OCI-LY7 (cell line): ENCODE results near the gene MRPS2. TPM values are rescaled to one million over a fixed set of nuclear protein-coding genes. Genes with fewer than 3 reads are reported as not detected.

Source experiments
- BruUV-seq: library from RNA; stranded (reverse); fragments of 400-500 nt; replicated peaks from 2 replicates; lab custom pipeline; 2021; lab: Mats Ljungman, UMichigan
- CTCF ChIA-PET: fragments of 300-600 bp; sonication (Branson Sonifier 250); formaldehyde crosslinking; loops from one replicate; lab custom pipeline; 2022; ENCODE audit warnings: antibody characterized with exemption; ENCODE audit not compliant: unreplicated experiment; lab: Charles Lee
- POLR2A ChIA-PET: fragments of 300-600 bp; sonication (Branson Sonifier 250); formaldehyde crosslinking; loops from one replicate; lab custom pipeline; 2022; ENCODE audit warnings: antibody characterized with exemption; lab: Charles Lee
- DNase-seq: peaks from one replicate; pipeline ENCODE4 v3.0.0-alpha.2; 2015; ENCODE audit warnings: low spot score
- H2AFZ ChIP-seq: fragments of 200-600 bp; sonication (generic), shearing (Covaris generic); 2 replicates; pipeline ENCODE4 v1.6.1; 2014; ENCODE audit warnings: mild to moderate bottlenecking, antibody characterized with exemption, low read length, moderate library complexity
- H3K27ac ChIP-seq: fragments of 200-600 bp; sonication (generic); 2 replicates; pipeline ENCODE4 v1.5.1; 2014; ENCODE audit warnings: mixed run types, low read depth, mild to moderate bottlenecking, moderate library complexity, low read length, inconsistent platforms; ENCODE audit not compliant: poor library complexity, severe bottlenecking
- H3K36me3 ChIP-seq: fragments of 200-600 bp; sonication (generic); 2 replicates; pipeline ENCODE4 v1.6.1; 2014; ENCODE audit warnings: mild to moderate bottlenecking, antibody characterized with exemption, low read length, moderate library complexity, mixed read lengths; ENCODE audit not compliant: insufficient read depth
- H3K4me1 ChIP-seq: fragments of 200-600 bp; sonication (generic); 2 replicates; pipeline ENCODE4 v1.5.1; 2014; ENCODE audit warnings: mild to moderate bottlenecking, low read length; ENCODE audit not compliant: insufficient read depth, poor library complexity, severe bottlenecking
- H3K4me2 ChIP-seq: fragments of 200-600 bp; sonication (generic); 2 replicates; pipeline ENCODE4 v1.6.1; 2014; ENCODE audit warnings: mild to moderate bottlenecking, low read length
- H3K4me3 ChIP-seq: fragments of 200-600 bp; sonication (generic); 2 replicates; pipeline ENCODE4 v1.5.1; 2014; ENCODE audit warnings: mild to moderate bottlenecking, low read depth, low read length; ENCODE audit not compliant: poor library complexity, severe bottlenecking
- H3K79me2 ChIP-seq: fragments of 200-600 bp; sonication (generic); 2 replicates; pipeline ENCODE4 v1.6.1; 2016; ENCODE audit warnings: low read depth, mild to moderate bottlenecking, low read length, moderate library complexity, mixed read lengths; ENCODE audit not compliant: insufficient read depth
- H3K9me2 ChIP-seq: fragments of 200-600 bp; sonication (generic); 2 replicates; pipeline ENCODE4 v1.6.1; 2016; ENCODE audit warnings: mild to moderate bottlenecking, low read length, mixed read lengths; ENCODE audit not compliant: insufficient read depth
- H3K9me3 ChIP-seq: fragments of 200-600 bp; sonication (generic); 2 replicates; pipeline ENCODE4 v1.6.1; 2014; ENCODE audit warnings: mild to moderate bottlenecking, mixed run types, low read length, mixed read lengths
- H4K20me1 ChIP-seq: fragments of 200-600 bp; sonication (generic); 2 replicates; pipeline ENCODE4 v1.6.1; 2014; ENCODE audit warnings: mild to moderate bottlenecking, antibody characterized with exemption, low read length, moderate library complexity, mixed read lengths; ENCODE audit not compliant: insufficient read depth
- CTCF ChIP-seq: fragments of 200-600 bp; sonication (generic); conservative IDR thresholded peaks from 2 replicates; pipeline ENCODE4 v1.5.1; 2014; ENCODE audit warnings: mild to moderate bottlenecking, antibody characterized with exemption, low read length, moderate library complexity, mixed read lengths
- EZH2phosphoT487 ChIP-seq: fragments of 200-600 bp; sonication (generic); IDR thresholded peaks from 2 replicates; pipeline ENCODE4 v1.6.1; 2018; ENCODE audit warnings: low read depth, borderline replicate concordance, mild to moderate bottlenecking, mixed run types, antibody characterized with exemption, low read length, moderate library complexity, mixed read lengths
- intact Hi-C: fragments of 100-400 bp; cut with micrococcal nuclease; formaldehyde crosslinking; loops from one replicate; pipeline ENCODE4 v1.10.0; 2022; ENCODE audit not compliant: unreplicated experiment
- total RNA-seq, 2 experiments: library from RNA; depleted of rRNA in 1 of 2; stranded (reverse); fragments of >200 nt in 1 of 2; shearing (Covaris generic) in 1 of 2; gene quantifications; 2 replicates each; pipeline ENCODE4 v1.2.3, GENCODE V29; 2014 to 2022

Gene MRPS2
- total RNA-seq, 2 experiments from 2014 or later = 42.7 to 55.7 TPM

GRCh38 chr9:135551031-135551430 lies 50.5 kb downstream of the MRPS2 start:
- CTCF ChIA-PET = interaction anchor here (0.7 kb wide), 1 partner anchor 398 kb away, joined by 4 read pairs; no protein-coding TSS in a partner anchor
- Histone ChIP-seq H3K79me2 (no peaks in the 10 kb centered on the region), H3K4me1 (no peaks in the 10 kb centered on the region), H4K20me1 (no peaks in the 10 kb centered on the region), H3K9me2 (no peaks in the 10 kb centered on the region), H3K36me3 (no peaks in the 10 kb centered on the region), H2AFZ (no peak overlapping the region), H3K9me3 (no peaks in the 10 kb centered on the region), H3K4me3 (no peak overlapping the region), H3K27ac (no peak overlapping the region), H3K4me2 (no peak overlapping the region)
- intact Hi-C loops = no loop called here
- POLR2A ChIA-PET = no interaction called here
- BruUV-seq = no TSS peak
- no peak for TF ChIP-seq EZH2phosphoT487
- TF ChIP-seq CTCF = no peak
- no peak for DNase-seq

GRCh38 chr9:135551456-135551855 lies 51.0 kb downstream of the MRPS2 start:
- CTCF ChIA-PET = interaction anchor here (0.7 kb wide), 1 partner anchor 398 kb away, joined by 4 read pairs; no protein-coding TSS in a partner anchor
- Histone ChIP-seq H3K4me1 (no peaks in the 10 kb centered on the region), H3K27ac (no peak overlapping the region), H3K36me3 (no peaks in the 10 kb centered on the region), H3K9me3 (no peaks in the 10 kb centered on the region), H3K4me2 (no peak overlapping the region), H2AFZ (no peak overlapping the region), H3K9me2 (no peaks in the 10 kb centered on the region), H4K20me1 (no peaks in the 10 kb centered on the region), H3K79me2 (no peaks in the 10 kb centered on the region), H3K4me3 (no peak overlapping the region)
- POLR2A ChIA-PET = no interaction called here
- TF ChIP-seq CTCF (no peak), EZH2phosphoT487 (no peak)
- DNase-seq = no peak
- intact Hi-C loops = no loop called here
- no TSS peak for BruUV-seq

GRCh38 chr9:135552021-135552697 lies 51.7 kb downstream of the MRPS2 start:
- H3K4me1 ChIP-seq = no peaks in the 10 kb centered on the region
- H3K9me2 ChIP-seq = no peaks in the 10 kb centered on the region
- no peaks in the 10 kb centered on the region for H3K9me3 ChIP-seq
- no peaks in the 10 kb centered on the region for H3K79me2 ChIP-seq
- no peaks in the 10 kb centered on the region for H3K36me3 ChIP-seq
- CTCF ChIA-PET = interaction anchor here (0.6 kb wide), 1 partner anchor 387 kb away, joined by 3 read pairs; no protein-coding TSS in a partner anchor
- DNase-seq = no peak
- no peak overlapping the region for H2AFZ ChIP-seq
- intact Hi-C loops = no loop called here
- no peak overlapping the region for H3K27ac ChIP-seq
- POLR2A ChIA-PET = no interaction called here
- BruUV-seq = no TSS peak
- H4K20me1 ChIP-seq = no peaks in the 10 kb centered on the region
- no peak overlapping the region for H3K4me2 ChIP-seq
- no peak overlapping the region for H3K4me3 ChIP-seq
- TF ChIP-seq CTCF = no peak
- TF ChIP-seq EZH2phosphoT487 = no peak
